PC-3 (cell line): ENCODE results near the gene CDK14. TPM values are rescaled to one million over a fixed set of nuclear protein-coding genes. Genes with fewer than 3 reads are reported as not detected.

Source experiments
- ATAC-seq: fragments of 200-7000 bp; cut with Tn5 transposase; 2 replicates; pipeline ENCODE4 v1.9.1; 2020; ENCODE audit warnings: mild to moderate bottlenecking, moderate library complexity
- BruUV-seq: library from RNA; stranded (reverse); fragments of 400-500 nt; replicated peaks from 2 replicates; lab custom pipeline; 2021; lab: Mats Ljungman, UMichigan
- CTCF ChIA-PET: fragments of 300-600 bp; sonication (Branson Sonifier 250); formaldehyde crosslinking; loops from one replicate; lab custom pipeline; 2022; ENCODE audit warnings: antibody characterized with exemption; lab: Charles Lee
- POLR2A ChIA-PET: fragments of 300-600 bp; sonication (Branson Sonifier 250); formaldehyde crosslinking; loops from one replicate; lab custom pipeline; 2022; ENCODE audit warnings: antibody characterized with exemption; ENCODE audit not compliant: unreplicated experiment; lab: Charles Lee
- DNase-seq: peaks from one replicate; pipeline ENCODE4 v3.0.0-alpha.2; 2015
- H2AFZ ChIP-seq: fragments of 300-600 bp; sonication (generic); 2 replicates; pipeline ENCODE4 v1.6.0; 2016; ENCODE audit warnings: antibody characterized with exemption, low read length
- H3F3A ChIP-seq: fragments of 300-600 bp; sonication (generic); one replicate; pipeline ENCODE4 v1.6.0; 2017; ENCODE audit warnings: antibody characterized with exemption, low read length, control low read depth, mild to moderate bottlenecking; ENCODE audit not compliant: unreplicated experiment
- H3K27ac ChIP-seq: fragments of 300-600 bp; sonication (generic); 2 replicates; pipeline ENCODE4 v1.5.1; 2016; ENCODE audit warnings: mild to moderate bottlenecking, low read length
- H3K27me3 ChIP-seq: fragments of 300-600 bp; sonication (generic); 2 replicates; pipeline ENCODE4 v1.6.1; 2016; ENCODE audit warnings: low read length, mixed read lengths
- H3K36me3 ChIP-seq: fragments of 300-600 bp; sonication (generic); 2 replicates; pipeline ENCODE4 v1.6.1; 2016; ENCODE audit warnings: low read depth, mixed run types, low read length, mixed read lengths
- H3K4me1 ChIP-seq: fragments of 300-600 bp; sonication (generic); 2 replicates; pipeline ENCODE4 v1.5.1; 2016; ENCODE audit warnings: low read length; ENCODE audit not compliant: insufficient read depth
- H3K4me2 ChIP-seq: fragments of 300-600 bp; sonication (generic); 2 replicates; pipeline ENCODE4 v1.6.0; 2016; ENCODE audit warnings: low read length
- H3K4me3 ChIP-seq: fragments of 300-600 bp; sonication (generic); 2 replicates; pipeline ENCODE4 v1.5.1; 2016; ENCODE audit warnings: mild to moderate bottlenecking, low read length, mixed read lengths
- H3K79me2 ChIP-seq: fragments of 300-600 bp; sonication (generic); 2 replicates; pipeline ENCODE4 v1.6.1; 2017; ENCODE audit warnings: low read length, mixed read lengths
- H3K9ac ChIP-seq: fragments of 300-600 bp; sonication (generic); 2 replicates; pipeline ENCODE4 v1.6.0; 2016; ENCODE audit warnings: mild to moderate bottlenecking, low read length
- H3K9me2 ChIP-seq: fragments of 300-600 bp; sonication (generic); replicated peaks from 2 replicates; pipeline ENCODE4 v1.6.1; 2016; ENCODE audit warnings: mixed run types, low read length, mixed read lengths
- H3K9me3 ChIP-seq: fragments of 300-600 bp; sonication (generic); 2 replicates; pipeline ENCODE4 v1.6.1; 2016; ENCODE audit warnings: low read length, mixed read lengths
- H4K20me1 ChIP-seq: fragments of 300-600 bp; sonication (generic); 2 replicates; pipeline ENCODE4 v1.6.1; 2016; ENCODE audit warnings: low read length, mixed read lengths
- EZH2 ChIP-seq: fragments of 300-600 bp; sonication (generic); IDR thresholded peaks from one replicate; pipeline ENCODE4 v1.6.1; 2017; ENCODE audit warnings: antibody characterized with exemption, mild to moderate bottlenecking, low read length; ENCODE audit not compliant: unreplicated experiment
- EZH2phosphoT487 ChIP-seq: fragments of 300-600 bp; sonication (generic); IDR thresholded peaks from 2 replicates; pipeline ENCODE4 v1.6.1; 2018; ENCODE audit warnings: mild to moderate bottlenecking, antibody characterized with exemption, low read length, borderline replicate concordance
- intact Hi-C: fragments of 100-400 bp; cut with micrococcal nuclease; formaldehyde crosslinking; loops from 2 replicates; pipeline ENCODE4 v1.9.0; 2023
- total RNA-seq: library from RNA; depleted of rRNA; stranded (reverse); fragments of >200 nt; gene quantifications from 2 replicates; pipeline ENCODE4 v1.2.3, GENCODE V29; 2014
- TF ChIP-seq, protein P1 (sequence below): fragments of 300-600 bp; sonication (generic); conservative IDR thresholded peaks from 2 replicates; pipeline ENCODE4 v1.5.1; 2017; ENCODE audit warnings: antibody characterized with exemption, low read depth, mild to moderate bottlenecking, low read length

The CDK14 gene
- total RNA-seq, 1 experiment from 2014 or later = 8.2 TPM

- Histone ChIP-seq H3K4me1 (no peaks in the 10 kb centered on the region), H2AFZ (no peak overlapping the region), H3K4me3 (no peak overlapping the region), H3K4me2 (no peak overlapping the region), H3K27ac (no peak overlapping the region), H3F3A (no peaks in the 10 kb centered on the region), H3K9me3 (no peaks in the 10 kb centered on the region), H4K20me1 (no peaks in the 10 kb centered on the region), H3K27me3 (no peaks in the 10 kb centered on the region), H3K9ac (no peak overlapping the region), H3K36me3 (no peaks in the 10 kb centered on the region), H3K79me2 (no peaks in the 10 kb centered on the region), H3K9me2 (no peaks in the 10 kb centered on the region)
- ChIA-PET CTCF (no interaction called here), POLR2A (no interaction called here)
- TF ChIP-seq, protein P1, sequence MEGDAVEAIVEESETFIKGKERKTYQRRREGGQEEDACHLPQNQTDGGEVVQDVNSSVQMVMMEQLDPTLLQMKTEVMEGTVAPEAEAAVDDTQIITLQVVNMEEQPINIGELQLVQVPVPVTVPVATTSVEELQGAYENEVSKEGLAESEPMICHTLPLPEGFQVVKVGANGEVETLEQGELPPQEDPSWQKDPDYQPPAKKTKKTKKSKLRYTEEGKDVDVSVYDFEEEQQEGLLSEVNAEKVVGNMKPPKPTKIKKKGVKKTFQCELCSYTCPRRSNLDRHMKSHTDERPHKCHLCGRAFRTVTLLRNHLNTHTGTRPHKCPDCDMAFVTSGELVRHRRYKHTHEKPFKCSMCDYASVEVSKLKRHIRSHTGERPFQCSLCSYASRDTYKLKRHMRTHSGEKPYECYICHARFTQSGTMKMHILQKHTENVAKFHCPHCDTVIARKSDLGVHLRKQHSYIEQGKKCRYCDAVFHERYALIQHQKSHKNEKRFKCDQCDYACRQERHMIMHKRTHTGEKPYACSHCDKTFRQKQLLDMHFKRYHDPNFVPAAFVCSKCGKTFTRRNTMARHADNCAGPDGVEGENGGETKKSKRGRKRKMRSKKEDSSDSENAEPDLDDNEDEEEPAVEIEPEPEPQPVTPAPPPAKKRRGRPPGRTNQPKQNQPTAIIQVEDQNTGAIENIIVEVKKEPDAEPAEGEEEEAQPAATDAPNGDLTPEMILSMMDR = no peak
- TF ChIP-seq EZH2 (no peak), EZH2phosphoT487 (no peak)
- DNase-seq (no peak), ATAC-seq (no peak)
- no TSS peak for BruUV-seq
- intact Hi-C loops = no loop called here
These were observed 336.1 kb downstream of the CDK14 start for GRCh38 chr7:90931986-90932916.

DNA sequence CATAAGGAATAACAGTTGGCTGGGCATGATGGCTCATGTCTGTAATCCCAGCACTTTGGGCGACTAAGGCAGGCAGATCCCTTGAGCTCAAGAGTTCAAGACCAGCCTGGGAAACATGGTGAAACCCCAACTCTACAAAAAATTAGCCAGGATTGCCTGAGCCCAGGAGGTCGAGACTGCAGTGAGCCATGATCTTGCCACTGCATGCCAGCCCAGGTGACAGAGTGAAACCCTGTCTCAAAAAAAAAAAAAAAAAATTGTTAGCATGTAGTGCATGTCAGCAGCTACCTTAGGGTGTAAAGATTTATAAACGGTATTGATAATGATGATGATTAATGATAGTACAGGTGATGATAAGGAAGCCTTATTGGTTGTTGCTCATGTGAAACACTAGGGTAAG, 336.9 kb downstream of the CDK14 start:
- Histone ChIP-seq H3K36me3 (no peaks in the 10 kb centered on the region), H3K27ac (no peak overlapping the region), H3K4me3 (no peak overlapping the region), H3K9me2 (no peaks in the 10 kb centered on the region), H4K20me1 (no peaks in the 10 kb centered on the region), H3K9ac (no peak overlapping the region), H3F3A (no peaks in the 10 kb centered on the region), H3K9me3 (no peaks in the 10 kb centered on the region), H2AFZ (no peak overlapping the region), H3K27me3 (no peaks in the 10 kb centered on the region), H3K79me2 (no peaks in the 10 kb centered on the region), H3K4me1 (no peaks in the 10 kb centered on the region), H3K4me2 (no peak overlapping the region)
- ChIA-PET POLR2A (no interaction called here), CTCF (no interaction called here)
- ATAC-seq (no peak), DNase-seq (no peak)
- BruUV-seq = no TSS peak
- no peak for TF ChIP-seq EZH2
- TF ChIP-seq, protein P1 = no peak
- no peak for TF ChIP-seq EZH2phosphoT487
- intact Hi-C loops = no loop called here

- POLR2A ChIA-PET = no interaction called here
- H3K79me2 ChIP-seq = no peaks in the 10 kb centered on the region
These were observed 337.9 kb downstream of the CDK14 start for GRCh38 chr7:90933984-90934383.

More at GRCh38 chr7:90933984-90934383, 337.9 kb downstream of the CDK14 start:
- Histone ChIP-seq H3K9ac (no peak overlapping the region), H3K9me3 (no peaks in the 10 kb centered on the region), H3K27me3 (no peaks in the 10 kb centered on the region), H3K9me2 (no peaks in the 10 kb centered on the region), H3K36me3 (no peaks in the 10 kb centered on the region), H4K20me1 (no peaks in the 10 kb centered on the region), H3K4me3 (no peak overlapping the region), H2AFZ (no peak overlapping the region), H3K4me1 (no peaks in the 10 kb centered on the region), H3K27ac (no peak overlapping the region), H3F3A (no peaks in the 10 kb centered on the region), H3K4me2 (no peak overlapping the region)
- intact Hi-C loops = no loop called here
- no peak for DNase-seq
- CTCF ChIA-PET = no interaction called here
- TF ChIP-seq EZH2phosphoT487 (no peak), EZH2 (no peak)
- TF ChIP-seq, protein P1 = no peak
- no TSS peak for BruUV-seq
- ATAC-seq = no peak
